Activated CD4-positive, CD25-positive, alpha-beta regulatory T cell (primary cell): ENCODE measurements around the gene PYCARD.
"Not testable (repeated sequence)": the region's sequence is repeated elsewhere in the genome, so short reads cannot be mapped to it uniquely, and the experiment has no call there.

ENCODE experiments used
- DNase-seq, 4 experiments: peaks; one replicate each; lab custom pipeline; 2025; lab: John Stamatoyannopoulos, UW

PYCARD gene

GRCh38 chr16:31215287-31216162 is 13.0 kb upstream of the PYCARD start:
- no peak for DNase-seq

DNA sequence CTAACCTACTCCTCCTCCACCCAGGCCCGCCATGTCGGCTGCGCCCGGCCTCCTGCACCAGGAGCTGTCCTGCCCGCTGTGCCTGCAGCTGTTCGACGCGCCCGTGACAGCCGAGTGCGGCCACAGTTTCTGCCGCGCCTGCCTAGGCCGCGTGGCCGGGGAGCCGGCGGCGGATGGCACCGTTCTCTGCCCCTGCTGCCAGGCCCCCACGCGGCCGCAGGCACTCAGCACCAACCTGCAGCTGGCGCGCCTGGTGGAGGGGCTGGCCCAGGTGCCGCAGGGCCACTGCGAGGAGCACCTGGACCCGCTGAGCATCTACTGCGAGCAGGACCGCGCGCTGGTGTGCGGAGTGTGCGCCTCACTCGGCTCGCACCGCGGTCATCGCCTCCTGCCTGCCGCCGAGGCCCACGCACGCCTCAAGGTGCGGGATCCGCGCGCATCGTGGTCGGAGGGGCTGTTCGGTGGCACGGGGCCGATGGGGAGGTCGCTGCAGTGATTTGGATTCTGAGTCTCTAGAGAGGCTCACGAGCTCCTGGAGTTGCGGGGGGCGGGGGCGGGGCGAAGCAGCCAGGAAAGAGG is 12.2 kb upstream of the PYCARD start:
- peak in 1 of 4 experiments; percentile 8 for DNase-seq

- no peak for DNase-seq
Observed at GRCh38 chr16:31213877-31214707, 11.5 kb upstream of the PYCARD start, which contains the start of gene TRIM72. Gene TRIM72 (plus strand): TSS chr16:31214119. CDS start chr16:31214739, 620 bp downstream.

GRCh38 chr16:31213342-31213741 is 10.8 kb upstream of the PYCARD start:
- no peak for DNase-seq

GRCh38 chr16:31206776-31207175 is 4.2 kb upstream of the PYCARD start:
- no peak for DNase-seq

- no peak for DNase-seq
Observed at GRCh38 chr16:31204871-31205666, 2.5 kb upstream of the PYCARD start.

DNA sequence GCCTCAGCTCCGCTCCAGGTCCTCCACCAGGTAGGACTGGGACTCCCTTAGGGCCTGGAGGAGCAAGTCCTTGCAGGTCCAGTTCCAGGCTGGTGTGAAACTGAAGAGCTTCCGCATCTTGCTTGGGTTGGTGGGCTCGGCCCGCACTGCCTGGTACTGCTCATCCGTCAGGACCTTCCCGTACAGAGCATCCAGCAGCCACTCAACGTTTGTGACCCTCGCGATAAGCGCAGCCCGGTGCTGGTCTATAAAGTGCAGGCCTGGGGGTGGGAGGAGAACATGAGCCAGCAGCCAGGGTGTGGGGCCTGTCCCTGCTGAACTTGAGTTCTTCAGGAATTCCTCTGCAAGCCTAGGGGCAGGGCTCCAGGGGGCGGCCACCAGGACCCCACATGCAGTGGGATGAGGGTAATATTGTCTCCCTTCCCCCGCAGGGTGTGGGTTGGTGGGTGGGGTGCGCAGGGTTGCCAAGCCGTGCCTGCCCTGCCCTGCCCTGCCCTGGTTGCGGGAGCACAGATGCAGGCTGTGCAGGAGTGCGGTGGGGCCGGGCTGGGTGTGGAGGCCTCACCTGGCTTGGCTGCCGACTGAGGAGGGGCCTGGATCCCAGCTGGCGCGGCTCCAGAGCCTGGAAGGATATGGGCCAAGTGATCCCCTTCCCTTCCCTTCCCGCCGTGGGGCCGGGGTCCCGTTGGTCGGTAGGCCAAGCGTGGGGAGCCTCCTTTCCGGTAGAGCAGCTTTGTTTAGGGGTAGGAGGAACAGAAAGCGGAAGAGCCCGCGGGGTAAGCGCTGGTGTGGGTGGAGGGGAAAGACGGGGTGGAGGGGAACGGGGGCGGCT is 762 bp downstream of the PYCARD start:
- DNase-seq = no peak

DNA sequence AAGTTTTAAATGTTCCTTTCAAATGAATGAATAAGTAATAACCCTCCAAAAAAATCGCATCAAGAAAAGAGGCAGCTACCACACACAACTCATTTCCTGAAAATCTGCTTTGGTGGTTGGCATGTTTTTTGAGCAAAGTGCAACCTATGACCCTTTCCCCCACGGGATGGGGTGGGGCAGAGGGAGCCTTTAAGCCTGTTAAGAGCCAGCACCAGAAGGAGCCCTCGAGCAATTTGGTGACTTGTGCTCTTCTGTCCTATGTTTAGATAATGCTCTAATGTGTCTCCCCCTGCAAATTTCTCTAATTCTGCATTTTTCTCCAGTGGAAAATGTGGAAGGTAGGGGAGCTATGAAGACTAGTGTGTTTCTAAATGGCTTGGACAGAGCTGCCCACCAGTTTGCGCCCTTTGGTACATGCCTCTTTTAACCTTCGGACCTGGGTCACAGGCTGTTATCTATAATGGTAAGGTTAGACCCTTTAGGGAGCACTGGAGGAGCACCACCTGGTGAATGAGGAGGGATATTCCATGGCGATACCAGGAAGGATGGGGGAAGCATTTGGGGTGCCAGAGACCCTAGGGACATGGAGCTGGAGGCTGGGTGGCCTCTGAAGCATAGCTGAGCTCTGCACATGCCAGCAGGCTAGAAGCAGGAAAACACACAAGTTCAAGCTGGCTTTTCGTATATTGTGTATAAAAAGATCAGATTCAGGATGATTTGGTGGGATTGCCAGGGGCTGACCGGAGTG is 1.6 kb downstream of the PYCARD start:
- DNase-seq = peak in 1 of 4 experiments; percentile 21

DNA sequence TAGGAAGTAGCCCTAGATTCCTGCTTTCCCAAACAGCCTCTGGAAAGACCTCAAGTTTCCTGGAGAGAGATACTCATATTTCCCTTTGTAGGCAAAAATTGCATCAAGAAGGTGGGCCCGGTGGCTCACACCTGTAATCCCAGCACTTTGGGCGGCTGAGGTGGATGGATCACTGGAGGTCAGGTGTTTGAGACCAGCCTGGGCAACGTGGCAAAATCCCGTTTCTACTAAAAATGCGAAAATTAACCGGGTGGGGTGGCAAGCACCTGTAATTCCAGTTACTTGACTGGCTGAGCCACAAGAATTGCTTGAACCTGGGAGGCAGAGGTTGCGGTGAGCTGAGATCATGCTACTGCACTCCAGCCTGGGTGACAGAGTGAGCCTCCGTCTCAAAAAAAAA is 2.4 kb downstream of the PYCARD start:
- DNase-seq = not testable (repeated sequence)

GRCh38 chr16:31199430-31200041 is 3.0 kb downstream of the PYCARD start:
- no peak for DNase-seq

GRCh38 chr16:31198207-31198882 is 4.2 kb downstream of the PYCARD start:
- no peak for DNase-seq

GRCh38 chr16:31196324-31197088 is 6.1 kb downstream of the PYCARD start:
- no peak for DNase-seq

DNA sequence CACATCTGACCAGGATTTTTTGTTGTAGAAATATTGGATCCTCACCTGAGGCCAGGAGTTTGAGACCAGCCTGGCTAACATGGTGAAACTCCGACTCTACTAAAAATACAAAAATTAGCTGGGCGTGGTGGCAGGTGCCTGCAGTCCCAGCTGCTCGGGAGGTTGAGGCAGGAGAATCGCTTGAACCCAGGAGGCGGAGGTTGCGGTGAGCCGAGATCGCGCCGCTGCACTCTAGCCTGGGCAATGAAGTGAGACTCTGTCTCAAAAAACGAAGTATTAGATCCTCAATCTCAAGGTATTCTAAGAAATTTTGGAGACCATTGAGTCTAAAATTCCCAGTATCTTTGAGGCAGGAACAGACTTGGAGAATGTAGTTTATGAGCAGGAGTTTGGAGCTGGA is 6.7 kb downstream of the PYCARD start:
- DNase-seq = not testable (repeated sequence)

DNA sequence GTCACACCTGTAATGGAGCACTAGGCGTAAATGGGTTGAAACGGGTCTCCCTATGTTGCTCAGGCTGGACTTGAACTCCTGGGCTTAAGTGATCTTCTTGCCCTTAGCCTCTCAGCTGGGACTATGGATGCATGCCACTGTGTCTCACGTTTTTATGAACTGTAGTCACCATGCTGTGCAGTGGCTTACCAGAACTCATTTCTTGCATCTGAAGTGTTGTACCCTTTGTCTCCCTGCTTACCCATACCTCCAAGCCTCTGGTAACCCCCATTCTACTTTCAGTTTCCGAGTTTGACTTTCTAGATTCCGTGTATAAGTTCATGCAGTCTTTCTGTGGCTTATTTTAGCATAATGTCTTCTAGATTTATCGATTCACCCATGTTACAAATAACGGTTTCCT is 7.7 kb downstream of the PYCARD start:
- no peak for DNase-seq

GRCh38 chr16:31193874-31194273 is 8.7 kb downstream of the PYCARD start:
- no peak for DNase-seq

GRCh38 chr16:31192856-31193642 is 9.5 kb downstream of the PYCARD start:
- no peak for DNase-seq

DNA sequence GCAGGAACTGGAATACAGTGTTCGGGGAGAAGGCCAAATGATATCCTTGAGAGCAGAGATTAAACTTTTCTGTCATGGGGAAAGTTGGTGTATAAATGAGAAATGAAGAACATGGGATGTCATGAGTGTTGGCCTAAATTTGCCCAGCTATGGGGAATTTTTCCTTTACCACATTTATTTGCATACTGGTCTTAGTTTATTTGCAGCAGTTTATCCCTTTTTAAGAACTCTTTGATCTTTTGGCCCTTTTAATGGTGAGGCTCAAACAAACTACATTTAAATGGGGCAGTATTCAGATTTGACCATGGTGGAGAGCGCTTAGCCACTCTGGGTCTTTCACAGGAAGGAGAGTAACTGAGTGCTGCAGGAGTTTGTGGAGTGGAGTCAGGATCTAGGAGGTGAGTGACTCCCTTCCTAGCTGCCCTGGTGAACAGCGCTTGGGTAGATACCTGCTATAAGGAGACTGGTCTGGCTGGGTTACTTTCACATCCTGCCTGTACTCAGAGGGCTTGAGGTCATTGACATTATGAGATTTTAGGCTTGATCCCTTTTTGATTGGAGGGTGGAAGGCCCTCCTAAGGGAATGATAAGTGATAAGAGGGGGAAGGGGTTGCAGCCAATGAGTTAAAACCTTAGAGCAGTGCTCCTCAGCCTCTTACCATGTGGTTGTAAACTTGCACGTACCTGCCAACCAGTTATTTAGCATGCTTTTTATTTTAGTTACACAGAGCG is 10.7 kb downstream of the PYCARD start:
- DNase-seq = no peak
